LNCaP clone FGC (cell line): ENCODE results near the gene CASZ1.
A peak's percentile ranks its signal among the peaks of the same experiment; 100 is the strongest.

Source experiments
- DNase-seq: peaks from one replicate; pipeline ENCODE4 v3.0.0-alpha.2; 2011; ENCODE audit warnings: low read depth
- H3K4me3 ChIP-seq: 2 replicates; pipeline ENCODE4 v1.5.1; 2011; ENCODE audit warnings: mild to moderate bottlenecking, low read depth, low read length, control low read depth
- TF ChIP-seq, protein P1 (sequence below): IDR thresholded peaks from 2 replicates; pipeline ENCODE4 v1.5.1; 2012; ENCODE audit warnings: mild to moderate bottlenecking; ENCODE audit not compliant: control insufficient read depth, insufficient read depth; ENCODE audit errors: extremely low read depth

Gene CASZ1

DNA sequence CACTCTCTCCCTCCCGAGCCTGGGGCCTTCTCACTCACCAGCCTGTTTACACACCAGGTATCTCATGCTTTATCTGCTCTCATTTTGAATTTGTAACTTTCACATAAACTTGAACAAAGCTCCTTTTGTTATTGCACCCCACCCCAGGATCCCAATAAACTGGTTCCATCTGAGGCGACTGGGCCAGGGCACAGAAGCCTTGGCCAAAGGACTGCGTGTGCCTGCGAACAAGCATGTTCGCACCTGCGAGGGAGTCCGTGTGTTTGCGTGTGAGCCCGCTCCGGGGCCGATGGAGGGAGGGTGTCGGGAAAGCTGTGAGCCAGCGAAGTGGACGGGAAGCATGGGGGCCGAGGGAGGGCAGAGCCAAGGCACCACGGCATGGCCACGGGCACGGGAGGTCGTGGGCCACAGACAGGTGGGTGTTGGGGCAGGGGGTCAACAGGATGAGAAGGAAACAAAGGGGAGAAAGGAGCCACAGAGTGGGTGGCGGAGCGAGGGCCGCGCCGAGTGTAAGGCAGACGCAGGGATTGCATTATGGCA, 98.8 kb downstream of the CASZ1 start:
- no peak for DNase-seq
- H3K4me3 ChIP-seq = no peak overlapping the region
- TF ChIP-seq, protein P1, sequence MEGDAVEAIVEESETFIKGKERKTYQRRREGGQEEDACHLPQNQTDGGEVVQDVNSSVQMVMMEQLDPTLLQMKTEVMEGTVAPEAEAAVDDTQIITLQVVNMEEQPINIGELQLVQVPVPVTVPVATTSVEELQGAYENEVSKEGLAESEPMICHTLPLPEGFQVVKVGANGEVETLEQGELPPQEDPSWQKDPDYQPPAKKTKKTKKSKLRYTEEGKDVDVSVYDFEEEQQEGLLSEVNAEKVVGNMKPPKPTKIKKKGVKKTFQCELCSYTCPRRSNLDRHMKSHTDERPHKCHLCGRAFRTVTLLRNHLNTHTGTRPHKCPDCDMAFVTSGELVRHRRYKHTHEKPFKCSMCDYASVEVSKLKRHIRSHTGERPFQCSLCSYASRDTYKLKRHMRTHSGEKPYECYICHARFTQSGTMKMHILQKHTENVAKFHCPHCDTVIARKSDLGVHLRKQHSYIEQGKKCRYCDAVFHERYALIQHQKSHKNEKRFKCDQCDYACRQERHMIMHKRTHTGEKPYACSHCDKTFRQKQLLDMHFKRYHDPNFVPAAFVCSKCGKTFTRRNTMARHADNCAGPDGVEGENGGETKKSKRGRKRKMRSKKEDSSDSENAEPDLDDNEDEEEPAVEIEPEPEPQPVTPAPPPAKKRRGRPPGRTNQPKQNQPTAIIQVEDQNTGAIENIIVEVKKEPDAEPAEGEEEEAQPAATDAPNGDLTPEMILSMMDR = no peak

DNA sequence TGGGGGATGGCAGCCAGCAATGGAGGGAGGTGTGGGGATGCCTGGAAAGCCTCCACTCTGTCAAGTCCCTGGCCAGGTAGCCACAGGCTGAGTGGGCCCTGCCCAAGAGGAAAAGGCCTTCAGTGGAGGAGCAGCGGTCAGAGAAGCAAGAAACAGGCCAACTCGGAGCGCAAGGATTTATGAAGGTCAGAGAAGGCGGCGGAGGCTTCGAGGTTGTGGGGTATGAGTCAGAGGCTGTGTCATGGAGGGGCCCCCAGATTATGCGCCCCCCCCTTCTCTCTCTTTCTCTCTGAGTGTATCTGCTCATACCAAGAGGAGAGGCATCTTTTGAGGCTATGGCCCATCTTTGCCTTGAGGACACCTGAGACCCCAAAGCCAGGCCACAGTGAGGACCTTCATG, 99.5 kb downstream of the CASZ1 start:
- no peak for DNase-seq
- no peak overlapping the region for H3K4me3 ChIP-seq
- TF ChIP-seq, protein P1 = no peak

DNA sequence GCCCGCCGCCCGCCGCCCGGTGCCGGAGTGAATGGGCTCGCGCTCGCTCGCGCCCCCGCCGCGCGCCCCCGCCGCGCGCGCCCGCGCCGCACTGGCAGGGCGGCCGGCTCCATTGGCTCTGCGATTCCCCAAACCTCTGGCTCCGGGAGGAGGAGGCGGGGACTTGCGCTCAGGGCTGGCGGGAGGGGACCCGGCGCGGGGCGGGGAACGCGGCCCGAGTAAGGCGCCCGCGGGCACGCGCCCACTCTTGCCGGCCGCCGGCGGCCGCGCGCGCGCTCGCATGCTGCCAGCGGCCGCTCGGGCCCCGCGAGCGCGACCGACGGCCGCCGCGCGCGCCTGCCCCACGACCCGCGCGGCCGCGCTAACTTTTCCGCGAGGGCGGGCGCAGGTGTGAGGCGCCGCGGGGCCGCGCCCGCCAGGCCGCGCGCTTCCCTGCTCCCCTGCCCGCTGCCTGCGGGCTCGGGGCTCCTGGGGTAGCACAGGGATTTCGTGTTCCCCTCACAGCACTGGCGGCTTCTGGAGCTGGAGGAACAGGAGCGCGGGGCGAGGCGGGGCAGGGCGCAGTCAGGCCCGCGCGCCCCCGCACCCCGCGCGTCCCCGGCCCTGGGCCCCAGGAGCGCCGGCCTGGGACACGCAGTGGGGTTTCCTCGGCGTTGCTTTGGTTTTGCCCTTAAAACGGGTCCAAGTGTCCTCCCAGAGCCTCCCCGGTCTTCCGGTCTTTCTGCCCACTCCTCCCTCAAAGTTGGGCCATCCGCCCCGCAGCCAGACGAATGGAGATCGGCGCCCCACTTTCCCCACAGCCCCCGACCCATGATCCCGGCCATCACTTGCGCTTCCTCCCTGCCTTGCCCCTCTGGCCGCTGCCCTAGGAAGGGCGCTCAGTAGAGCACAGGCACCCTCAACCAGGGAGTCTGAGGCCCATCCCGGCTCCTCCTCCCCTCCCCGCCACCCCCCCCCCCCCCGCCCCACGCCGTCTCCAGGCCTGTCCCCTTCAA, 101.5 kb downstream of the CASZ1 start:
- no peak overlapping the region for H3K4me3 ChIP-seq
- TF ChIP-seq, protein P1 = no peak
- peak; percentile 54 for DNase-seq

DNA sequence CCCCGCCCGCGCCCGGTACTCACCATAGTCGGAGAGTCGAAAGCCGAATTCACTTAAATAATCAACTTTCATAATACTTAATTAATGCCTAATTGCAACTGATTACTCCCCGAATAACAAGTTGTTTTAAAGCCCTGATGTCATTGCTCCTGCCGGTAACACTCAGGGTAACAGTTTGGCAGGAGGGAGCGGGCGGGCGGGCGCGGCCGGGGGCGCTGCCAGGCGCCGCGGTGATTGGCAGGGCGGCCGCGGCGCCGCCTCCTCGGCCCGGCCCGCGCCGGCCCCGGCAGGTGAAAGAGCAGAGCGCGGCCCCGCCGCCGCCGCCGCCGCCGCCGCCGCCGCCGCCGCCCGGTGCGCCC, 102.2 kb downstream of the CASZ1 start:
- DNase-seq = no peak
- TF ChIP-seq, protein P1 = no peak
- H3K4me3 ChIP-seq = peak overlapping the region; percentile 51

DNA sequence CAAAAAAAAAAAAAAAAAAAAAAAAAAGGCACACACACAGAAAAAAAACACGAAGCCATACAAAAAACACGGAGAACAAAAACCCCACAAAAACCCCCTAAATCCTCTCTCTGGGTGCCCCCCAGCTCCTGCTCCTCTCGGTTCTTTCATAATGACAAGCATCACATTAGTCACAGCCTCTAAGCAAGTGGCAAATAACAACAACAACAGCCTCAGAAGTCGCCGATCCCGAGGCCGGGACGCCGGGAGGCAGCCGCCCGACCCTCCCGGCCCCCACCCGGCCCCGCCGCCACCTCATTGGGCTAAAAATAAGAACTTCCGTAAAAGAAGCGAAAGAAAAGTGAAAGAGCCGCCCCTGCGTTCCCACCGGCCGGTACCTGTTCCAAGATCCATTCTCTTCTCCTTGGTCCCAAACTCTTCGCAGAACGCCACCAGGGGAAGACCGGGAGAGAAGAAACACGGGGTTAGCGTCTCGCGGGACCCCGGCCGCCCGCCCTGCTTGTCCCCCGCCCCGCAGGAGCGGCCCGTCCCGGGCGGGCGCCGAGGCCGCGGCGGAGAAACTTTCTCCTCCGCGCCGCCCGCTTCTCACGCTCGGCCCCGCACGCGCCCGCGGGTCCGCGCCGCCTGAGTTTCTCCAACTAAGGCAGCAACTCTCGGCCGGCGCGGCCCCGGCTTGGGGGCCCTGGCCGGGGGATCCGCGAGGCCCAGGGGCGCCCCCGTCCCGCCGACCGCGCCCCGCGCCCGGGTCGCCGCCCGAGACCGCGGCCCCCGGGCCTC, 102.8 kb downstream of the CASZ1 start:
- TF ChIP-seq, protein P1 = no peak
- no peak for DNase-seq
- peak overlapping the region; percentile 51 for H3K4me3 ChIP-seq

DNA sequence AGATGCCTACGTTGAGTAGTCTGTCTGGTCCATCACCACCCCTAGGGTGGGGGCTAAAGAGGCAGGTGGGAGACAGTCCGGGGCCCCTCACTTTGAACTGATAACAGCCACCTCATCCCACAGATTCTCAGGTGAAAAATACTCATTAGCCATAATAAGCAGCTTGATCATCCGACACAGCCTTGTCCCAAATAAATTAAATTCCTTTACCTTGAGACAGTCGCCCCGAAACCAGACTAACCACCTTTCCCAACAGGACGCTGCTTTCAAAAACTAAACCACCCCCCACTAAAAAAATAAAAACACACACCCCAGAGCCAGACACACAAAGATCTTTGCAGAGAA, 103.3 kb downstream of the CASZ1 start:
- DNase-seq = no peak
- TF ChIP-seq, protein P1 = no peak
- peak overlapping the region; percentile 51 for H3K4me3 ChIP-seq
